HCT116 (cell line): ENCODE results near the gene GXYLT2. TPM values are rescaled to one million over a fixed set of nuclear protein-coding genes. Genes with fewer than 3 reads are reported as not detected.

Experiments used
- ATAC-seq: fragments of 200-7000 bp; cut with Tn5 transposase; 2 replicates; pipeline ENCODE4 v1.9.1; 2020; ENCODE audit warnings: mild to moderate bottlenecking, moderate library complexity
- BruUV-seq: library from RNA; stranded (reverse); fragments of 400-500 nt; replicated peaks from 2 replicates; lab custom pipeline; 2021; lab: Mats Ljungman, UMichigan
- CTCF ChIA-PET: fragments of 300-600 bp; sonication (Branson Sonifier 250); formaldehyde crosslinking; loops from one replicate; lab custom pipeline; 2021; ENCODE audit warnings: antibody characterized with exemption; lab: Charles Lee
- POLR2A ChIA-PET: fragments of 300-600, 350-600 bp; sonication (Branson Sonifier 250); formaldehyde crosslinking; loops from one replicate; lab custom pipeline; 2021; ENCODE audit warnings: antibody characterized with exemption; lab: Charles Lee
- RAD21 ChIA-PET, 2 experiments: fragments of 300-600 bp; sonication (Branson Sonifier 250); formaldehyde crosslinking; loops; one replicate each; lab custom pipeline; 2023; ENCODE audit warnings: low total read pairs in 2 of 2; ENCODE audit not compliant: uncharacterized antibody in 2 of 2, unreplicated experiment in 2 of 2, low non-redundant PET in 1 of 2; lab: Charles Lee
- DNase-seq: peaks from one replicate; pipeline ENCODE4 v3.0.0-alpha.2; 2010; ENCODE audit warnings: low read depth, low spot score
- H2AFZ ChIP-seq: fragments of 200-600 bp; shearing (Covaris generic), sonication (generic); 2 replicates; pipeline ENCODE4 v1.6.1; 2017; ENCODE audit warnings: low read depth, mixed run types, mixed read lengths, antibody characterized with exemption, low read length; ENCODE audit not compliant: poor library complexity, severe bottlenecking
- H3K27ac ChIP-seq: 2 replicates; pipeline ENCODE4 v1.5.1; 2012; ENCODE audit warnings: low read depth, low read length
- H3K27me3 ChIP-seq: fragments of 200-600 bp; sonication (generic); 2 replicates; pipeline ENCODE4 v1.6.1; 2016; ENCODE audit warnings: mixed run types, low read length, mixed read lengths; ENCODE audit not compliant: insufficient read depth
- H3K36me3 ChIP-seq, 2 experiments: fragments of 200-500 bp in 1 of 2; fragments of 200-600 bp in 1 of 2; sonication (Bioruptor generic) in 1 of 2; sonication (generic) in 1 of 2; 2 replicates each; pipeline versions ENCODE4 v1.5.1 to v1.6.1; 2014 to 2016; ENCODE audit warnings: low read length in 2 of 2, inconsistent platforms in 1 of 2, mixed read lengths in 1 of 2, mixed run types in 1 of 2; ENCODE audit not compliant: insufficient read depth in 2 of 2, control insufficient read depth in 1 of 2
- H3K4me1 ChIP-seq, 2 experiments: fragments of 200-600 bp in 1 of 2; sonication (generic) in 1 of 2; 2 replicates each; pipeline versions ENCODE4 v1.5.1 to v1.6.1; 2012 to 2017; ENCODE audit warnings: low read length in 2 of 2, inconsistent platforms in 1 of 2, mild to moderate bottlenecking in 1 of 2, mixed read lengths in 1 of 2, mixed run types in 1 of 2, moderate library complexity in 1 of 2; ENCODE audit not compliant: insufficient read depth in 2 of 2, control insufficient read depth in 1 of 2
- H3K4me2 ChIP-seq: fragments of 200-600 bp; sonication (generic); 2 replicates; pipeline ENCODE4 v1.6.1; 2017; ENCODE audit warnings: mixed run types, low read length, mixed read lengths
- H3K4me3 ChIP-seq, 2 experiments: fragments of 200-600 bp in 1 of 2; sonication (generic) in 1 of 2; replicated peaks in 1 of 2; 2 replicates each; pipeline ENCODE4 v1.5.1; 2011 to 2016; ENCODE audit warnings: low read length in 2 of 2, control low read depth in 1 of 2, low read depth in 1 of 2, mild to moderate bottlenecking in 1 of 2, mixed read lengths in 1 of 2, mixed run types in 1 of 2
- H3K79me2 ChIP-seq: fragments of 200-600 bp; sonication (generic); 2 replicates; pipeline ENCODE4 v1.6.1; 2017; ENCODE audit warnings: mild to moderate bottlenecking, mixed run types, low read length, moderate library complexity, mixed read lengths; ENCODE audit not compliant: insufficient read depth
- H3K9ac ChIP-seq: fragments of 200-600 bp; sonication (generic); 2 replicates; pipeline ENCODE4 v1.6.1; 2016; ENCODE audit warnings: low read length, mixed read lengths
- H3K9me2 ChIP-seq: fragments of 200-600 bp; sonication (generic), shearing (Covaris generic); 2 replicates; pipeline ENCODE4 v1.6.1; 2017; ENCODE audit warnings: mixed run types, mild to moderate bottlenecking, moderate library complexity; ENCODE audit not compliant: insufficient read depth
- H3K9me3 ChIP-seq, 2 experiments: fragments of 200-500 bp in 1 of 2; fragments of 200-600 bp in 1 of 2; sonication (Bioruptor generic) in 1 of 2; sonication (generic) in 1 of 2; 2 replicates each; pipeline ENCODE4 v1.6.1; 2014 to 2017; ENCODE audit warnings: low read length in 2 of 2, mixed read lengths in 2 of 2, inconsistent platforms in 1 of 2, low read depth in 1 of 2, mild to moderate bottlenecking in 1 of 2, mixed run types in 1 of 2, moderate library complexity in 1 of 2; ENCODE audit not compliant: control insufficient read depth in 1 of 2, insufficient read depth in 1 of 2
- H4K20me1 ChIP-seq: fragments of 200-600 bp; sonication (generic), shearing (Covaris generic); 2 replicates; pipeline ENCODE4 v1.6.1; 2017; ENCODE audit warnings: mixed run types, mild to moderate bottlenecking, moderate library complexity; ENCODE audit not compliant: insufficient read depth
- ATF3 ChIP-seq: IDR thresholded peaks from 2 replicates; pipeline ENCODE4 v1.6.1; 2012
- CBX3 ChIP-seq: IDR thresholded peaks from 2 replicates; pipeline ENCODE4 v1.6.1; 2012; ENCODE audit warnings: low read depth
- CEBPB ChIP-seq: IDR thresholded peaks from 2 replicates; pipeline ENCODE4 v1.6.1; 2012; ENCODE audit warnings: low read depth
- CTCF ChIP-seq, 3 experiments: fragments of 200-600 bp in 1 of 3; sonication (generic) in 1 of 3; IDR thresholded peaks in 2 of 3; conservative IDR thresholded peaks in 1 of 3; 2 replicates each; pipeline ENCODE4 v1.5.1; 2012 to 2017; ENCODE audit warnings: low read depth in 2 of 3, low read length in 2 of 3, antibody characterized with exemption in 1 of 3, borderline replicate concordance in 1 of 3, control low read depth in 1 of 3, mild to moderate bottlenecking in 1 of 3, mixed read lengths in 1 of 3, mixed run types in 1 of 3, moderate library complexity in 1 of 3; ENCODE audit not compliant: insufficient read depth in 1 of 3
- EGR1 ChIP-seq: IDR thresholded peaks from 2 replicates; pipeline ENCODE4 v1.6.1; 2012; ENCODE audit warnings: low read depth
- ELF1 ChIP-seq: IDR thresholded peaks from 2 replicates; pipeline ENCODE4 v1.6.1; 2012; ENCODE audit warnings: low read depth, borderline replicate concordance
- EZH2 ChIP-seq: fragments of 200-600 bp; sonication (generic); IDR thresholded peaks from 2 replicates; pipeline ENCODE4 v1.6.1; 2017; ENCODE audit warnings: antibody characterized with exemption, mixed run types
- EZH2phosphoT487 ChIP-seq: fragments of 200-600 bp; IDR thresholded peaks from 2 replicates; pipeline ENCODE4 v1.6.1; 2018; ENCODE audit warnings: antibody characterized with exemption, borderline replicate concordance
- FOSL1 ChIP-seq: IDR thresholded peaks from 2 replicates; pipeline ENCODE4 v1.6.1; 2012; ENCODE audit warnings: low read depth
- JUND ChIP-seq: IDR thresholded peaks from 2 replicates; pipeline ENCODE4 v1.6.1; 2012
- POLR2A ChIP-seq: IDR thresholded peaks from 2 replicates; pipeline ENCODE4 v1.7.0; 2011; ENCODE audit warnings: borderline replicate concordance; ENCODE audit not compliant: insufficient read depth, insufficient read length; ENCODE audit errors: extremely low read depth
- RAD21 ChIP-seq: IDR thresholded peaks from 2 replicates; pipeline ENCODE4 v1.6.1; 2012; ENCODE audit warnings: low read depth, mild to moderate bottlenecking
- REST ChIP-seq: IDR thresholded peaks from 2 replicates; pipeline ENCODE4 v1.6.1; 2012; ENCODE audit warnings: low read depth
- SIN3A ChIP-seq: IDR thresholded peaks from 2 replicates; pipeline ENCODE4 v1.6.1; 2012; ENCODE audit warnings: low read depth
- SP1 ChIP-seq: IDR thresholded peaks from 2 replicates; pipeline ENCODE4 v1.6.1; 2012; ENCODE audit warnings: low read depth
- SRF ChIP-seq: IDR thresholded peaks from 2 replicates; pipeline ENCODE4 v1.6.1; 2012; ENCODE audit warnings: low read depth
- TCF7L2 ChIP-seq: IDR thresholded peaks from 2 replicates; pipeline ENCODE4 v1.7.0; 2011; ENCODE audit warnings: borderline replicate concordance, inconsistent platforms; ENCODE audit not compliant: insufficient read depth, insufficient read length; ENCODE audit errors: extremely low read depth
- ZBTB33 ChIP-seq: IDR thresholded peaks from 2 replicates; pipeline ENCODE4 v1.6.1; 2011; ENCODE audit warnings: mild to moderate bottlenecking, low read length, moderate library complexity; ENCODE audit not compliant: insufficient replicate concordance; ENCODE audit errors: extremely low read depth
- ZFX ChIP-seq: fragments of 450-650 bp; IDR thresholded peaks from 2 replicates; pipeline ENCODE4 v1.6.1; 2017
- ZNF274 ChIP-seq: fragments of 200-500 bp; sonication (Bioruptor generic); IDR thresholded peaks from 2 replicates; pipeline ENCODE4 v1.6.1; 2014; ENCODE audit warnings: mild to moderate bottlenecking, low read depth, low read length, inconsistent platforms
- intact Hi-C: fragments of 100-400 bp; cut with micrococcal nuclease; formaldehyde crosslinking; loops from 2 replicates; pipeline ENCODE4 v1.10.0; 2022
- total RNA-seq: library from RNA; stranded (reverse); gene quantifications from one replicate; pipeline ENCODE4 v1.2.1, GENCODE V29; 2021; ENCODE audit not compliant: unreplicated experiment

Gene GXYLT2
- total RNA-seq, 1 experiment from 2014 or later, result 5.6 TPM

GRCh38 chr3:72970942-72971341, 83.1 kb downstream of the GXYLT2 start:
- Histone ChIP-seq H3K79me2 (no peaks in the 10 kb centered on the region), H3K9me3 (no peaks in the 10 kb centered on the region), H3K4me3 (no peak overlapping the region), H3K36me3 (no peaks in the 10 kb centered on the region), H3K9me2 (no peaks in the 10 kb centered on the region), H4K20me1 (no peaks in the 10 kb centered on the region), H3K27ac (no peak overlapping the region), H3K4me1 (no peaks in the 10 kb centered on the region; a peak in 2 of 4 replicates), H3K27me3 (no peaks in the 10 kb centered on the region), H3K9ac (no peak overlapping the region), H3K4me2 (no peak overlapping the region), H2AFZ (no peak overlapping the region)
- TF ChIP-seq ZFX (no peak), JUND (no peak), SRF (no peak), CTCF (IDR thresholded peaks at IDR 0.05 in 2 of 3, conservative IDR thresholded peaks at IDR 0.05 in 1 of 3; ENCODE audit: borderline replicate concordance in 1 of 3, insufficient read depth in 1 of 3, low read depth in 2 of 3, low read length in 2 of 3) (no peak), POLR2A (no peak), ATF3 (no peak), SIN3A (no peak), ZBTB33 (no peak), SP1 (no peak), ELF1 (no peak), RAD21 (no peak), EGR1 (no peak), REST (no peak), CEBPB (no peak), FOSL1 (no peak), TCF7L2 (no peak), EZH2phosphoT487 (no peak), ZNF274 (no peak), EZH2 (no peak), CBX3 (no peak)
- intact Hi-C loops, result no loop called here
- DNase-seq (no peak), ATAC-seq (no peak)
- ChIA-PET POLR2A (no interaction called here), RAD21 (no interaction called here), CTCF (no interaction called here)
- BruUV-seq, result no TSS peak
